Retinal pigment epithelial cell (primary cell): ENCODE results near the gene CAPZB.

Source experiments
- DNase-seq: peaks from one replicate; pipeline ENCODE4 v3.0.0-alpha.2; 2010; ENCODE audit warnings: low read depth
- H3K4me3 ChIP-seq: 2 replicates; pipeline ENCODE4 v1.5.1; 2011; ENCODE audit warnings: mild to moderate bottlenecking, low read length, control low read depth, moderate library complexity
- CTCF ChIP-seq: conservative IDR thresholded peaks from 2 replicates; pipeline ENCODE4 v1.5.1; 2011; ENCODE audit warnings: low read depth, low read length, control low read depth, inconsistent platforms

CAPZB gene

GRCh38 chr1:19339214-19339861, 146.0 kb downstream of the CAPZB start:
- no peak overlapping the region for H3K4me3 ChIP-seq
- no peak for DNase-seq
- TF ChIP-seq CTCF, result no peak

GRCh38 chr1:19338323-19338762, 147.0 kb downstream of the CAPZB start:
- TF ChIP-seq CTCF, result peak; percentile 36
- no peak for DNase-seq
- H3K4me3 ChIP-seq, result no peak overlapping the region

- no peak for DNase-seq
Measured at GRCh38 chr1:19337289-19337688, 148.1 kb downstream of the CAPZB start.

GRCh38 chr1:19336543-19336942, 148.8 kb downstream of the CAPZB start:
- no peak for TF ChIP-seq CTCF
- DNase-seq, result no peak
- H3K4me3 ChIP-seq, result no peak overlapping the region

More at GRCh38 chr1:19337289-19337688, 148.1 kb downstream of the CAPZB start:
- TF ChIP-seq CTCF, result no peak
- H3K4me3 ChIP-seq, result no peak overlapping the region

GRCh38 chr1:19333587-19334354, 151.6 kb downstream of the CAPZB start:
- H3K4me3 ChIP-seq, result no peak overlapping the region
- no peak for TF ChIP-seq CTCF
- no peak for DNase-seq

- DNase-seq, result no peak
- no peak for TF ChIP-seq CTCF
- H3K4me3 ChIP-seq, result no peak overlapping the region
Measured at GRCh38 chr1:19332832-19333231, 152.5 kb downstream of the CAPZB start.

GRCh38 chr1:19331262-19331878, 154.0 kb downstream of the CAPZB start:
- H3K4me3 ChIP-seq, result no peak overlapping the region
- no peak for DNase-seq
- no peak for TF ChIP-seq CTCF
